GM21576 (cell line): Measurements from ENCODE around the gene SERPINA4.
A peak's percentile ranks its signal among the peaks of the same experiment; 100 is the strongest.

Experiments
- ATAC-seq: cut with Tn5 transposase; IDR thresholded peaks from one replicate; pipeline ENCODE4 v1.9.1; 2021; ENCODE audit warnings: mild to moderate bottlenecking, moderate library complexity; ENCODE audit not compliant: unreplicated experiment

Gene SERPINA4

GRCh38 chr14:94542111-94542810 is 19.0 kb upstream of the SERPINA4 start:
- ATAC-seq = no peak

GRCh38 chr14:94542811-94543440 is 18.3 kb upstream of the SERPINA4 start:
- ATAC-seq = no peak

- ATAC-seq = no peak
Measured at GRCh38 chr14:94543449-94544124, 17.7 kb upstream of the SERPINA4 start.

- ATAC-seq = no peak
Measured at GRCh38 chr14:94544726-94545125, 16.5 kb upstream of the SERPINA4 start.

- ATAC-seq = no peak
Measured at GRCh38 chr14:94545131-94545841, 16.0 kb upstream of the SERPINA4 start.

GRCh38 chr14:94547151-94547680 is 14.0 kb upstream of the SERPINA4 start:
- no peak for ATAC-seq

GRCh38 chr14:94547726-94548125 is 13.5 kb upstream of the SERPINA4 start:
- ATAC-seq = no peak

- no peak for ATAC-seq
Measured at GRCh38 chr14:94548131-94548998, 12.9 kb upstream of the SERPINA4 start.

GRCh38 chr14:94548999-94549985 is 11.9 kb upstream of the SERPINA4 start:
- ATAC-seq = peak; percentile 81

GRCh38 chr14:94550041-94550440 is 11.2 kb upstream of the SERPINA4 start:
- no peak for ATAC-seq

GRCh38 chr14:94555991-94556390 is 5.3 kb upstream of the SERPINA4 start:
- no peak for ATAC-seq

GRCh38 chr14:94557327-94557726 is 3.9 kb upstream of the SERPINA4 start:
- no peak for ATAC-seq

- no peak for ATAC-seq
Measured at GRCh38 chr14:94558842-94559241, 2.4 kb upstream of the SERPINA4 start.

- no peak for ATAC-seq
Measured at GRCh38 chr14:94559638-94560290, 1.5 kb upstream of the SERPINA4 start.

- ATAC-seq = no peak
Measured at GRCh38 chr14:94560291-94560665, 964 bp upstream of the SERPINA4 start.

- no peak for ATAC-seq
Measured at GRCh38 chr14:94561656-94562010, 391 bp downstream of the SERPINA4 start.

- no peak for ATAC-seq
Measured at GRCh38 chr14:94562022-94562421, 780 bp downstream of the SERPINA4 start.

GRCh38 chr14:94562941-94563883 is 2.0 kb downstream of the SERPINA4 start:
- no peak for ATAC-seq
